Measurements from ENCODE around the gene GSN.

DNA sequence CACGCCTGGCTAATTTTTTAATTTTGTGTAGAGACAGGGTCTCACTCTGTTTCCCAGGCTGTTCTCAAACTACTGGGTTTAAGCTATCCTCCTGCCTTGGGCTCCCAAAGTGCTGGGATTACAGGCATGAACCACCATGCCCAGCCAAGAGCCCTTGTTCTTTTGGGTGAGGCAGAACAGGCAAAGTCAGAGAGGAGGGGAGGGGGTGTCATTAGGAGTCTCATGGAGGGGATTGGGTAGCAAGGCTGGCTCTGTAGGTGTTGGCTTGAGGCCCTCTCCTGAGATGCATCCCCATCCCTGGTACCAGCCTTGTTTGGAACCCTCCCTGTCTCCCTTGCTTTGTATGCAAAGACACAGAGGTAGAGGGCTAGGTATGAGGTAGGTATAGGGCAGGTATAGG is 24.1 kb downstream of the GSN start:
- TF ChIP-seq CTCF (IDR thresholded peaks at IDR 0.05) (no peak), ZFX (IDR thresholded peaks at IDR 0.05; ENCODE audit: borderline replicate concordance) (no peak)
